ENCODE measurements around the gene RAB3B.
"Not testable (repeated sequence)": the region's sequence is repeated elsewhere in the genome, so short reads cannot be mapped to it uniquely, and the experiment has no call there.

The RAB3B gene

DNA sequence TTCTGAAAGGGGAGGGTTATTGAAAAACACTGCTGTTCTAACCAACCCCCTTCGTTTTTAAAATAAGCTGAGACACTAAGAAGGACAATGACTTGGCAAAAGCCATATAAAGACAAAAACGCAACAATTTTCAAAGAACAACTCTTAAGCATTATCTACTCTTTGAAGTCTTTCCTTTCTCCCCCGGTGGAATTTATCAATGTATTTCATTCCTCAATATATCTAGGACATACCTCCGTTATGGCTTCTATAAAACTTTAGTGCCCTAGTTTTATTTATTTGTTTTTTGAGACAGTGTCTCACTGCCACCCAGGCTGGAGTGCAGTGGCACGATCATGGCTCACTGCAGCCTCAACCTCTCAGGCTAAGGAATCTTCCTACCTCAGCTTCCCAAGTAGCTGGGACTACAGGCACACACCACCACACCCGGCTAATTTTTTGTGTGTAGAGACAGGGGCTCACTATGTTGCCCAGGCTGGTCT is 115.2 kb downstream of the RAB3B start:
- H2BK5ac ChIP-seq (ENCODE audit: low read length) = no peak overlapping the region
- DNase-seq (ENCODE audit: low spot score) = no peak
- peaks cover 0 to 29% of the 10 kb centered on the region in 2 donors for H3K36me3 ChIP-seq (replicated peaks in 1 of 2; ENCODE audit: control insufficient read depth in 2 of 2, insufficient read depth in 2 of 2, low read length in 2 of 2)
- no peak overlapping the region for H3K4ac ChIP-seq (ENCODE audit: low read length)
- peaks cover 2% of the 10 kb centered on the region in 2 donors for H3K4me1 ChIP-seq (ENCODE audit: control insufficient read depth in 2 of 2, insufficient read depth in 1 of 2, low read depth in 1 of 2, low read length in 2 of 2)
- no CpG with 5 or more reads among the region's 6 CpGs for WGBS, 2 donors (ENCODE audit: extremely low coverage in 2 of 2, insufficient read length in 2 of 2, insufficient replicate concordance in 1 of 2)
- no peak overlapping the region for H3K4me3 ChIP-seq (ENCODE audit: low read length in 2 of 2)
- no peaks in the 10 kb centered on the region for H3K9me3 ChIP-seq (replicated peaks in 1 of 2; ENCODE audit: control insufficient read depth in 2 of 2, insufficient read depth in 1 of 2, low read depth in 1 of 2, low read length in 2 of 2)
- no peak overlapping the region for H2BK120ac ChIP-seq (ENCODE audit: low read depth, low read length)
- H4K91ac ChIP-seq (ENCODE audit: low read depth, low read length, poor library complexity) = no peak overlapping the region
- no peak overlapping the region for H3K14ac ChIP-seq (ENCODE audit: low read length)
- no peak overlapping the region for H3K18ac ChIP-seq (ENCODE audit: low read length)
- H3K79me1 ChIP-seq (ENCODE audit: low read depth, low read length) = peaks cover 7% of the 10 kb centered on the region
- H2BK15ac ChIP-seq (ENCODE audit: low read length) = no peak overlapping the region
- H2AK5ac ChIP-seq (ENCODE audit: low read depth, low read length) = no peak overlapping the region
- H3K4me2 ChIP-seq (ENCODE audit: insufficient read depth, low read length, poor library complexity, severe bottlenecking) = no peak overlapping the region
- no peak overlapping the region for H3K27ac ChIP-seq (replicated peaks; ENCODE audit: low read length)
- no peaks in the 10 kb centered on the region for H3K27me3 ChIP-seq (ENCODE audit: control insufficient read depth in 3 of 3, insufficient read depth in 3 of 3, low read depth in 1 of 3, low read length in 3 of 3)
- H2AFZ ChIP-seq (ENCODE audit: low read length) = no peak overlapping the region
- H3K23ac ChIP-seq (ENCODE audit: low read depth, low read length, poor library complexity) = no peak overlapping the region
- no peak overlapping the region for H4K8ac ChIP-seq (ENCODE audit: low read depth, low read length)
- no peak overlapping the region for H2BK12ac ChIP-seq (ENCODE audit: low read length)
- no peak overlapping the region for H3K9ac ChIP-seq (ENCODE audit: low read depth, low read length, poor library complexity)

- not testable (repeated sequence) for H3K9ac ChIP-seq (ENCODE audit: low read depth, low read length, poor library complexity); H3K9me3 ChIP-seq (replicated peaks in 1 of 2; ENCODE audit: control insufficient read depth in 2 of 2, insufficient read depth in 1 of 2, low read depth in 1 of 2, low read length in 2 of 2); H2BK12ac ChIP-seq (ENCODE audit: low read length); H4K8ac ChIP-seq (ENCODE audit: low read depth, low read length); H3K4me1 ChIP-seq (ENCODE audit: control insufficient read depth in 2 of 2, insufficient read depth in 1 of 2, low read depth in 1 of 2, low read length in 2 of 2); H3K23ac ChIP-seq (ENCODE audit: low read depth, low read length, poor library complexity); H3K27me3 ChIP-seq (ENCODE audit: control insufficient read depth in 3 of 3, insufficient read depth in 3 of 3, low read depth in 1 of 3, low read length in 3 of 3); H2AFZ ChIP-seq (ENCODE audit: low read length); H2BK15ac ChIP-seq (ENCODE audit: low read length); H3K4ac ChIP-seq (ENCODE audit: low read length); H4K91ac ChIP-seq (ENCODE audit: low read depth, low read length, poor library complexity); H2AK5ac ChIP-seq (ENCODE audit: low read depth, low read length); H3K14ac ChIP-seq (ENCODE audit: low read length); H3K27ac ChIP-seq (replicated peaks; ENCODE audit: low read length); H3K18ac ChIP-seq (ENCODE audit: low read length); H3K4me2 ChIP-seq (ENCODE audit: insufficient read depth, low read length, poor library complexity, severe bottlenecking); H2BK120ac ChIP-seq (ENCODE audit: low read depth, low read length); DNase-seq (ENCODE audit: low spot score); H3K4me3 ChIP-seq (ENCODE audit: low read length in 2 of 2); H2BK5ac ChIP-seq (ENCODE audit: low read length)
- H3K36me3 ChIP-seq (replicated peaks in 1 of 2; ENCODE audit: control insufficient read depth in 2 of 2, insufficient read depth in 2 of 2, low read length in 2 of 2) = peaks cover 0 to 34% of the 10 kb centered on the region in 2 donors
- peaks cover 12% of the 10 kb centered on the region for H3K79me1 ChIP-seq (ENCODE audit: low read depth, low read length)
- no CpG with 5 or more reads among the region's 1 CpG for WGBS, 2 donors (ENCODE audit: extremely low coverage in 2 of 2, insufficient read length in 2 of 2, insufficient replicate concordance in 1 of 2)
Observed at GRCh38 chr1:51873270-51873669, 117.2 kb downstream of the RAB3B start.

DNA sequence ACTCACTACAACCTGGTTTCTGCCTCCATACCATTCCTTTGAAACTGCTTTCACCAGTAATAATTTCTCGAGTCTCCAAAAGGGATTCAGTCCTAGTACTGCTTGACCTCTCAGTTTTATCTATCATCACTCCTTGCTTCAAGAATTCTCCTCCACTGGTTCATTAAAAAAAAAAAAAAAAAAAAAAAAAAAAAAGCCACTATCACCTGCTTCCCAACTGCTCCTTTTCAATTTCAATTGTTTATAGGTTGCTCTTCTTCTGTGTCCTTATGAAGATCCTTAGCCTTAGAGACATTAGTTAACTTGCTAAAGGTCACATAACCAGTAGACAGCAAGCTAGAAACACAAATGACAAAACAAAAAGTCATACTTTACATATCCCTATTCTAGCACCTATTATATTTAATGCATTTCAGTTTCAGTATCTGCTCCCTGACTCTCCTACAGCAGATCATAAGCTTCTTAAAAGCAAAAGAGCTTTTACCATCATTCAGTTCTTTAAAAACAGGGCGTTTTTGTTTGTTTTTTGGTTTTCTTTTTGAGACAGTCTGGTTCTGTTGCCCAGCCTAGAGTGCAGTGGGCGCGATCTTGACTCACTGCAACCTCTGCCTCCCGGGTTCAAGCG is 119.0 kb downstream of the RAB3B start:
- no peak overlapping the region for H2BK120ac ChIP-seq (ENCODE audit: low read depth, low read length)
- peaks cover 0 to 35% of the 10 kb centered on the region in 2 donors for H3K36me3 ChIP-seq (replicated peaks in 1 of 2; ENCODE audit: control insufficient read depth in 2 of 2, insufficient read depth in 2 of 2, low read length in 2 of 2)
- no peak overlapping the region for H2AK5ac ChIP-seq (ENCODE audit: low read depth, low read length)
- no peak overlapping the region for H3K9ac ChIP-seq (ENCODE audit: low read depth, low read length, poor library complexity)
- peaks cover 12% of the 10 kb centered on the region for H3K79me1 ChIP-seq (ENCODE audit: low read depth, low read length)
- no peak overlapping the region for H4K91ac ChIP-seq (ENCODE audit: low read depth, low read length, poor library complexity)
- DNase-seq (ENCODE audit: low spot score) = no peak
- H4K8ac ChIP-seq (ENCODE audit: low read depth, low read length) = no peak overlapping the region
- WGBS, 2 donors (ENCODE audit: extremely low coverage in 2 of 2, insufficient read length in 2 of 2, insufficient replicate concordance in 1 of 2) = no CpG with 5 or more reads among the region's 6 CpGs
- H2BK12ac ChIP-seq (ENCODE audit: low read length) = no peak overlapping the region
- H3K27me3 ChIP-seq (ENCODE audit: control insufficient read depth in 3 of 3, insufficient read depth in 3 of 3, low read depth in 1 of 3, low read length in 3 of 3) = no peaks in the 10 kb centered on the region
- no peak overlapping the region for H3K4me2 ChIP-seq (ENCODE audit: insufficient read depth, low read length, poor library complexity, severe bottlenecking)
- no peak overlapping the region for H3K23ac ChIP-seq (ENCODE audit: low read depth, low read length, poor library complexity)
- no peaks in the 10 kb centered on the region for H3K4me1 ChIP-seq (ENCODE audit: control insufficient read depth in 2 of 2, insufficient read depth in 1 of 2, low read depth in 1 of 2, low read length in 2 of 2)
- no peak overlapping the region for H2AFZ ChIP-seq (ENCODE audit: low read length)
- no peak overlapping the region for H3K4me3 ChIP-seq (ENCODE audit: low read length in 2 of 2)
- no peak overlapping the region for H2BK15ac ChIP-seq (ENCODE audit: low read length)
- no peak overlapping the region for H3K14ac ChIP-seq (ENCODE audit: low read length)
- no peak overlapping the region for H3K27ac ChIP-seq (replicated peaks; ENCODE audit: low read length)
- no peaks in the 10 kb centered on the region for H3K9me3 ChIP-seq (replicated peaks in 1 of 2; ENCODE audit: control insufficient read depth in 2 of 2, insufficient read depth in 1 of 2, low read depth in 1 of 2, low read length in 2 of 2)
- no peak overlapping the region for H3K4ac ChIP-seq (ENCODE audit: low read length)
- no peak overlapping the region for H3K18ac ChIP-seq (ENCODE audit: low read length)
- H2BK5ac ChIP-seq (ENCODE audit: low read length) = no peak overlapping the region

DNA sequence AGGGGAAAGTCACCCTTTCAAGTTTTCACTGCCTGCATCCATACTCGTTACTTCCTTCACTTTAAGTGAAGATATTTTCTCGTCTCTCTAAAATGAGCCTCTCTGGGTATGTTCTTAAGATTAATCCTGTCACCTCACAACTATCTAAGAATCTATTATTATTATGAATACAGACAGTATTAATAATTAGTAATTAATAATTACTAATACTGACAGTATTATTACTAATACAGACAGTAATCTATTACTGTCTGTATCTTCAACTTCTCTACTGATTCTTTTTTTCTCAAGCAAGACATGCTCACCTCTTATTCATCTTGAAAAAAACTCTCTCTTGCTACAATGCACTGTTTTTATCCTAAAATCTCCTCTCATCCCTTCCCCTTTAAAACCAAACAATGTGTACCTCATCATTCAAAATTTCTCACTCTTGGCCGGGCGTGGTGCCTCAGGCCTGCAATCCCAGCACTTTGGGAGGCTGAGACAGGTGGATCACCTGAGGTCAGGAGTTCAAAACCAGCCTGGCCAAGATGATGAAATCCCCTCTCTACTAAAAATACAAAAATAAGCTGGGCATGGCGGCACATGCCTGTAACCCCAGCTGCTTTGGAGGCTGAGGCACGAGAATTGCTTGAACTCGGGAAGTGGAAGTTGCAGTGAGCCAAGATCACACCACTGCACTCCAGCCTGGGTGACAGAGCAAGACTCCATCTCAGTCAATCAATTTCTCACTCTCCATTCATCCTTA is 119.7 kb downstream of the RAB3B start:
- DNase-seq (ENCODE audit: low spot score) = no peak
- H2BK120ac ChIP-seq (ENCODE audit: low read depth, low read length) = no peak overlapping the region
- no peak overlapping the region for H3K4ac ChIP-seq (ENCODE audit: low read length)
- H3K14ac ChIP-seq (ENCODE audit: low read length) = no peak overlapping the region
- no peak overlapping the region for H2AK5ac ChIP-seq (ENCODE audit: low read depth, low read length)
- H3K27me3 ChIP-seq (ENCODE audit: control insufficient read depth in 3 of 3, insufficient read depth in 3 of 3, low read depth in 1 of 3, low read length in 3 of 3) = no peaks in the 10 kb centered on the region
- H4K8ac ChIP-seq (ENCODE audit: low read depth, low read length) = no peak overlapping the region
- no peaks in the 10 kb centered on the region for H3K4me1 ChIP-seq (ENCODE audit: control insufficient read depth in 2 of 2, insufficient read depth in 1 of 2, low read depth in 1 of 2, low read length in 2 of 2)
- no peak overlapping the region for H2BK12ac ChIP-seq (ENCODE audit: low read length)
- H3K9ac ChIP-seq (ENCODE audit: low read depth, low read length, poor library complexity) = no peak overlapping the region
- no peaks in the 10 kb centered on the region for H3K9me3 ChIP-seq (replicated peaks in 1 of 2; ENCODE audit: control insufficient read depth in 2 of 2, insufficient read depth in 1 of 2, low read depth in 1 of 2, low read length in 2 of 2)
- no peak overlapping the region for H3K18ac ChIP-seq (ENCODE audit: low read length)
- peaks cover 12% of the 10 kb centered on the region for H3K79me1 ChIP-seq (ENCODE audit: low read depth, low read length)
- no peak overlapping the region for H3K23ac ChIP-seq (ENCODE audit: low read depth, low read length, poor library complexity)
- no peak overlapping the region for H4K91ac ChIP-seq (ENCODE audit: low read depth, low read length, poor library complexity)
- no peak overlapping the region for H2AFZ ChIP-seq (ENCODE audit: low read length)
- no peak overlapping the region for H3K4me2 ChIP-seq (ENCODE audit: insufficient read depth, low read length, poor library complexity, severe bottlenecking)
- peaks cover 0 to 28% of the 10 kb centered on the region in 2 donors for H3K36me3 ChIP-seq (replicated peaks in 1 of 2; ENCODE audit: control insufficient read depth in 2 of 2, insufficient read depth in 2 of 2, low read length in 2 of 2)
- WGBS, 2 donors (ENCODE audit: extremely low coverage in 2 of 2, insufficient read length in 2 of 2, insufficient replicate concordance in 1 of 2) = no CpG with 5 or more reads among the region's 7 CpGs
- no peak overlapping the region for H2BK15ac ChIP-seq (ENCODE audit: low read length)
- no peak overlapping the region for H3K4me3 ChIP-seq (ENCODE audit: low read length in 2 of 2)
- H2BK5ac ChIP-seq (ENCODE audit: low read length) = no peak overlapping the region
- H3K27ac ChIP-seq (replicated peaks; ENCODE audit: low read length) = no peak overlapping the region
